GM21447 (cell line): ENCODE measurements around the gene SETBP1.

Experiments
- ATAC-seq: cut with Tn5 transposase; IDR thresholded peaks from one replicate; pipeline ENCODE4 v1.9.1; 2021; ENCODE audit not compliant: unreplicated experiment

SETBP1 gene

GRCh38 chr18:44859263-44859662, 178.6 kb downstream of the SETBP1 start:
- ATAC-seq: no peak

GRCh38 chr18:44859751-44860439, 179.2 kb downstream of the SETBP1 start:
- no peak for ATAC-seq

- ATAC-seq: no peak
These were observed 181.4 kb downstream of the SETBP1 start for GRCh38 chr18:44862112-44862511.

- ATAC-seq: no peak
These were observed 185.4 kb downstream of the SETBP1 start for GRCh38 chr18:44866103-44866502.

DNA sequence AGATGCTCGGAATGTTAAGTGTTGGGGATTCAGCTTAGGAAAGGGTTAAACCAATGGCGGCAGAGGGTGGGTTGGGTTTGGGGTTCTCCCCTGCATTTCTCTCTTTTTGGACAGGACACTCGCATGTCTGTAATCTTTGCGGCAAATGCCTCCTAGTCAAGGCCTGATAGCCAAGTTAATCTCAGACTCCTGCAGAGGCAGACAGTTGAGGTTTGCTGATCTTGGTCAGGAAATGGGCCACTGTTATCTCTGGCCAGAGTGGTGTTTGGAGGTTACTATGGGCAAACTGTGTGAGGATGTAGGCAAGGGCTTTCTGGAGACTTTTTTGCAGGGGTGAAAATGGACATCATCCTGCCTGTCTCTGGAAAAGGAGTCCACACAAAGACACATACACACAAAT, 188.8 kb downstream of the SETBP1 start:
- ATAC-seq: no peak

GRCh38 chr18:44870631-44871502, 190.2 kb downstream of the SETBP1 start:
- ATAC-seq: peak; percentile 55

DNA sequence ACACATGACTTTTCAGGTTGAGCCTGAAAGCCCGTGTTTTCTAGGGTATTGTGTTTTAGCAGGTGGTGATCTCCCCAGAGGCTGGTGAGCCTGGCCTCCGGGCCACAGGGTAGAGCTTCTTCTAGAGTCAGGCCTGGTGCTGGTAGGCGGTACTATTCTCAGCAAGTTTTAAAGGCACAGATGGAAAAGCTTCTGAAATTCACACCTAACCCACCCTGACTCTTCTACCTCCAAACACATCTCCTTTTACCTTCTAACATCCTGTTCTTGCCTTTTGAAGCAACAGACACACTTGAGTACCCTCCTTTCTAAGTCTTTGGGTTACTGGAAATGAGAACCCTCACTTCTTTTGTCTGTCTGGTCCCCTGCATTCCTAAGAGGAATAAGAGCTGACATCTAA, 191.1 kb downstream of the SETBP1 start:
- ATAC-seq: peak; percentile 79

GRCh38 chr18:44876024-44876423, 195.3 kb downstream of the SETBP1 start:
- ATAC-seq: no peak

DNA sequence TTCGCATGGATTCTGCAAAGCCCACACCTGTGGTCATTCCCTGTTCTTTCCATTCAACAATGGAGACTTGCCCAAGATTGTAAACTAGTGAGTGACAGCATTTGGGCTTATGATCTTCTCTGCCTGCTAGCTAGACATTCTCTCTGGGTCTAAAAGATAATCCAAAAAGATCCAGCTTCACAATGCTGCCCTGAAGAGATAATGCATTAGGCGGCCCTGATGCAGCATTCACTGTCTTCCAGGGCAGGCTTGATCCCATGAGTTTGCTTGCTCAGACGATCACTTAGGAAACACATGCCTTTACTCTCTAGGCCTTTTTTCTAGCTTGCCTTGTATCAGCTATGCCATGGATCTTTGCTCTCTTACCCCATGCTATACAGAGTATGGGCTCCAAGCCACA, 196.1 kb downstream of the SETBP1 start:
- ATAC-seq: no peak

DNA sequence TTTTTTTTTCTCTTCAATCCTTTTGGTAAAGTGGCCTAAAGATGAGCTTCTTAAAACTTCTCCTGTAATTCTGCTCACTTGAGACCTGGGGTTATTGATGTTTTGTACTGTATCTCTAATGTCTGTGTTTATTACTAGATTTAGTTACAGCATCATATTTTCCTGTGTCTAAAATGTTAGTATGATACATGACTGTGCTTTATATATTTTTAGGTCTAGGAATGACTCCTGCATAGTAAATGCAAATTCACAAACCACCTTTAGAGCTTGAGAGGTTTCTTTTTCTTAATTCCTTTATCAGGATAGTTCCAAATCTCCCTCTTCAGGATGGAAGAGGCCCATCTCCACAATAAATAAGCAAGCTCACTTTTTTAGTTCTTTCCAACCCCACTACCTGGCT, 197.6 kb downstream of the SETBP1 start:
- ATAC-seq: no peak

GRCh38 chr18:44880170-44880569, 199.5 kb downstream of the SETBP1 start:
- ATAC-seq: no peak

DNA sequence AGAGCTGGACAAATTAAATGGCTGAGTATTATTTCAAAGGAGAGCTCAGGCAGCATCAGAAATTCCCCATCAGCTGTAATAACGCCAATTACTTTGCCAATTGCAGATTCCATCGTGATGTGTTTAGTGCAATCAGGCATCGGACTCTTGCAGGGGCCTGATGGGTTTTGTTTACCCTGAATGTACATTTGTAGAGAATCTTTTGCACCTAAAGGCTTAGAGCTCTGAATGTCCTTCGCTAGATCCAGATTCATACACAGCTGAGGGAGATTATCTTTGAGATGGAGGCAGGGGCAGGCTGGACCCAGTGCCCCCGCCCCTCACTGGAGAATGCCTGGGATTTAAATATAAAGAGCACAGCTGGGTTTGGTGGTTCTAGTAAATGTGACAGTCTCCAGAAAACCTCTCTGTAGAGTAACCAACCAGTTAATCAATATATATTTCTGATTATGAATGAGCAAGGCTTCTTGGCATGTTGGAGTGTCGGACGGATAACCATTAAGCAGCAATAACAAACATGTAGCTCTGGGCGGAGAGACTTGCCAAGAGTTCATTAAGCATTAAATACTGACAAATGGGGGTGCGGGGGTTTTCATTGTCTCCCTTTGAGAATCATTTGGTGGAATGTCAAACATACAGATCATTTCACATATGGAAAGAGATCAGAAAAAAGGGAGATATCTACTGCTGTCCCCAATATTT, 200.9 kb downstream of the SETBP1 start:
- ATAC-seq: no peak

DNA sequence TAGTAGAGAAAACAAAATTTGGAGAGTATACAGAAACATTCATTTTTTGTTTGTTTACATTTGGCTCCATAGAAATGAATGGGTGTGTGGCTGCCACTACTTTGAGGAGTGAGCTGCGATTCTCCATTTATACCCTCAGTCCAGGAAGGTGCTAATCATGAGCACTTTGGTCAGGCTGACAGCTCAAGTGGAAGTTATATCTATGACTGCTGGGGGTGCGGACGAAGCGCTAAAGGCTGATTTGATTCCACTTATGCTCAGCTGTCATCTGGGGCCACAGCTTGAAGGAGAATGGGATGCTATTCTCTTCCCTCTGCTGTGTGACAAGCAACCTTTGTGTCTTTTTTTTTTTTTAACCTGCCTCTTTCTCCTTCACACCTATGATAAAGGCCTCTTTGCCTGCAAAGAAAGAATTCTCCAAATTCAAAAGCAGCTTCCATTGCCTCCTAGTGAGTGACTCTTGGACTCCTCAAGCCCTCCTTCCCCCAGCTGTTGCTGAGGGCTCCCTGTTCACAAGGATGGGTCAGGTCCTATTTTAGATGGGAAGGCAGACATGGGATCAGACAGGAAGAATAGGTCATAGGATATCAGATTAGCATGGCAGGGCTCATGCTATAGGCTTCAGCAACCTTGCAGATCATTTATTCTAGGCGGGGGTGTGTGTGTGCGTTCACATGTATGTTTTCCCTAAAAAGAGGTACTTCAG, 201.6 kb downstream of the SETBP1 start:
- no peak for ATAC-seq

DNA sequence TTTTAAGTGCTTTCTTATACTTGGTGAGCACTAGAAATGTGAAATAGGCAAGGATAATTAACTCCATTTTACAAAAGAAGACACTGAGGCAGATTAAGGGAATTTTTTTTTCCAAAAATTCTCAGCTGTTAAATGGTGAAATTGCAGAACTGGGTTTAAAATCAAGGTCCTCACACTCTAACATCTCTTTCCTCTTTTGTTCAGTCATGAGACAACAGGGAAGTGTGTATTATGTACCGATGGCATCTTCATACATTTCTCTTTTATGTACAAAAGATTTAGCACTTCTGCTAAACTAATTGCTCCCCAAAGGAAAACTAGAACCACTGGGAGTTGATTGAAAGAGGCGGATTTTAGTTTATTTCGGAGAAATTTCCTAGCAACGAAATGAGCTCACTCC, 203.0 kb downstream of the SETBP1 start:
- no peak for ATAC-seq

- ATAC-seq: no peak
These were observed 203.7 kb downstream of the SETBP1 start for GRCh38 chr18:44884431-44884830.

GRCh38 chr18:44885507-44885906, 204.8 kb downstream of the SETBP1 start:
- ATAC-seq: no peak

- ATAC-seq: peak; percentile 88
These were observed 206.5 kb downstream of the SETBP1 start for GRCh38 chr18:44887227-44887631.

- ATAC-seq: no peak
These were observed 208.4 kb downstream of the SETBP1 start for GRCh38 chr18:44889111-44889510.

GRCh38 chr18:44893045-44893706, 212.5 kb downstream of the SETBP1 start:
- ATAC-seq: no peak

DNA sequence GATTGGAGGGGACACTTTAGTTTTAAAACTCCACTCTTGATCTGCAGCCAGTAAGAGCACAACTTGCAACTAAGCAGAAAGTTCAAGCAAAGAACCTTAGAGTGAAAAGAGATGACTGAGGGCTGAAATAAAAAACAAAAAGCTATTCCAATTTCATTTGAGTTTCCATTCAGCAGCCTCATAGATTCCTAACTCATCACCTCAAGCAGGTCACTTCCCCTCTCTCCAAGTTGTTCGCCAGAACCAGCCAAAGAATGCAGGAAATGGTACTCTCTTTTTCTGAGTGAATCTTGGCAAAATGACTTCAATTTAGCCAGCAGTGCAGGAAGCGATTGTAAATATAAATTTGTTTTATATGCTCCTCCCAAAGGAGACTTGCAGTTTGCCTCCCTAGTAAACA, 213.3 kb downstream of the SETBP1 start:
- ATAC-seq: no peak
